Panc1 (cell line): ENCODE results near the gene SCYL3. TPM values are rescaled to one million over a fixed set of nuclear protein-coding genes. Genes with fewer than 3 reads are reported as not detected.
A peak's percentile ranks its signal among the peaks of the same experiment; 100 is the strongest.

ENCODE experiments used
- ATAC-seq: fragments of 200-7000 bp; cut with Tn5 transposase; 2 replicates; pipeline ENCODE4 v1.9.1; 2020; ENCODE audit warnings: mild to moderate bottlenecking, moderate library complexity
- BruUV-seq: library from RNA; stranded (reverse); fragments of 400-500 nt; replicated peaks from 2 replicates; lab custom pipeline; 2021; lab: Mats Ljungman, UMichigan
- CTCF ChIA-PET: fragments of 300-600 bp; sonication (Branson Sonifier 250); formaldehyde crosslinking; loops from one replicate; lab custom pipeline; 2022; ENCODE audit warnings: antibody characterized with exemption; lab: Charles Lee
- POLR2A ChIA-PET: fragments of 300-600 bp; sonication (Branson Sonifier 250); formaldehyde crosslinking; loops from one replicate; lab custom pipeline; 2022; ENCODE audit warnings: antibody characterized with exemption; lab: Charles Lee
- DNase-seq: peaks from one replicate; pipeline ENCODE4 v3.0.0-alpha.2; 2010; ENCODE audit warnings: low read depth, low spot score
- H3K27ac ChIP-seq: 2 replicates; pipeline ENCODE4 v1.5.1; 2011; ENCODE audit warnings: mild to moderate bottlenecking, low read length, inconsistent platforms
- H3K27me3 ChIP-seq: fragments of 200-500 bp; sonication (Bioruptor generic); 2 replicates; pipeline ENCODE4 v1.6.0; 2014; ENCODE audit warnings: low read length, inconsistent platforms; ENCODE audit not compliant: control insufficient read depth, insufficient read depth
- H3K36me3 ChIP-seq: fragments of 200-500 bp; sonication (Bioruptor generic); 2 replicates; pipeline ENCODE4 v1.5.1; 2014; ENCODE audit warnings: inconsistent platforms, mild to moderate bottlenecking, low read length, moderate library complexity; ENCODE audit not compliant: control insufficient read depth, insufficient read depth
- H3K4me1 ChIP-seq: 2 replicates; pipeline ENCODE4 v1.5.1; 2011; ENCODE audit warnings: inconsistent platforms, mild to moderate bottlenecking, low read length, moderate library complexity; ENCODE audit not compliant: control insufficient read depth, insufficient read depth
- H3K4me3 ChIP-seq, 2 experiments: 2 replicates each; pipeline ENCODE4 v1.5.1; 2011 to 2012; ENCODE audit warnings: low read depth in 2 of 2, low read length in 2 of 2, mild to moderate bottlenecking in 2 of 2, inconsistent platforms in 1 of 2, moderate library complexity in 1 of 2
- H3K9me3 ChIP-seq: fragments of 200-500 bp; sonication (Bioruptor generic); 2 replicates; pipeline ENCODE4 v1.5.1; 2014; ENCODE audit warnings: low read depth, mild to moderate bottlenecking, inconsistent platforms, low read length, moderate library complexity; ENCODE audit not compliant: control insufficient read depth, insufficient read depth
- CTCF ChIP-seq: fragments of 450-650 bp; IDR thresholded peaks from 2 replicates; pipeline ENCODE4 v1.5.1; 2017; ENCODE audit warnings: mild to moderate bottlenecking
- POLR2AphosphoS5 ChIP-seq: IDR thresholded peaks from 2 replicates; pipeline ENCODE4 v1.6.1; 2012; ENCODE audit warnings: mild to moderate bottlenecking, low read depth, low read length, moderate library complexity
- REST ChIP-seq, 2 experiments: IDR thresholded peaks; 2 replicates each; pipeline ENCODE4 v1.6.1; 2011 to 2012; ENCODE audit warnings: low read depth in 2 of 2, control low read depth in 1 of 2, low read length in 1 of 2, mild to moderate bottlenecking in 1 of 2, moderate library complexity in 1 of 2; ENCODE audit not compliant: insufficient read depth in 1 of 2
- SIN3A ChIP-seq: IDR thresholded peaks from 2 replicates; pipeline ENCODE4 v1.6.1; 2012; ENCODE audit warnings: low read depth, mild to moderate bottlenecking, low read length, moderate library complexity, borderline replicate concordance; ENCODE audit not compliant: insufficient read depth
- TCF7L2 ChIP-seq: IDR thresholded peaks from 2 replicates; pipeline ENCODE4 v1.6.1; 2011; ENCODE audit warnings: mild to moderate bottlenecking, low read depth, low read length, inconsistent platforms
- in situ Hi-C: cut with HindIII; loops from 2 replicates; pipeline ENCODE4 v1.10.0; 2016; ENCODE audit warnings: low sequenced_read_pairs, low pct_unique_long_range_greater_than_20kb
- intact Hi-C: fragments of 100-400 bp; cut with micrococcal nuclease; formaldehyde crosslinking; loops from one replicate; pipeline ENCODE4 v1.10.0; 2022; ENCODE audit not compliant: unreplicated experiment
- total RNA-seq: library from RNA; stranded (reverse); gene quantifications from one replicate; pipeline ENCODE4 v1.2.1, GENCODE V29; 2021; ENCODE audit not compliant: unreplicated experiment

SCYL3 gene
- total RNA-seq, 1 experiment from 2014 or later = 7.8 TPM

GRCh38 chr1:169933984-169934725, 40.5 kb upstream of the SCYL3 start:
- in situ Hi-C loops = no loop called here
- DNase-seq = no peak

GRCh38 chr1:169931795-169932231, 38.1 kb upstream of the SCYL3 start:
- no peaks in the 10 kb centered on the region for H3K9me3 ChIP-seq
- ATAC-seq (no peak), DNase-seq (no peak)
- no peaks in the 10 kb centered on the region for H3K27me3 ChIP-seq
- in situ Hi-C loops (no loop called here), intact Hi-C loops (loop anchor here (5.0 kb wide), 1 partner anchor 65 kb away; no protein-coding TSS in a partner anchor)
- H3K36me3 ChIP-seq = no peaks in the 10 kb centered on the region
- POLR2A ChIA-PET = no interaction called here
- CTCF ChIA-PET = no interaction called here
- TF ChIP-seq TCF7L2 (no peak), REST (IDR thresholded peaks at IDR 0.05; ENCODE audit: insufficient read depth in 1 of 2, low read depth in 2 of 2, low read length in 1 of 2) (no peak), CTCF (no peak), SIN3A (no peak), POLR2AphosphoS5 (no peak)
- peaks cover 23% of the 10 kb centered on the region; the same call in 1 of the 2 replicates for H3K4me1 ChIP-seq
- peak overlapping the region; percentile 71; the same call in 1 of the 2 replicates for H3K27ac ChIP-seq
- BruUV-seq = no TSS peak
- H3K4me3 ChIP-seq = no peak overlapping the region

More at GRCh38 chr1:169933984-169934725, 40.5 kb upstream of the SCYL3 start:
- H3K9me3 ChIP-seq = no peaks in the 10 kb centered on the region
- ChIA-PET CTCF (no interaction called here), POLR2A (no interaction called here)
- no peak overlapping the region for H3K4me3 ChIP-seq
- intact Hi-C loops = loop anchor here (5.0 kb wide), 1 partner anchor 63 kb away; no protein-coding TSS in a partner anchor
- TF ChIP-seq TCF7L2 = peak; percentile 86
- no peak for TF ChIP-seq POLR2AphosphoS5
- H3K36me3 ChIP-seq = no peaks in the 10 kb centered on the region
- BruUV-seq = no TSS peak
- H3K27ac ChIP-seq = peak overlapping the region; percentile 82
- H3K27me3 ChIP-seq = no peaks in the 10 kb centered on the region
- H3K4me1 ChIP-seq = peaks cover 23% of the 10 kb centered on the region; the same call in 1 of the 2 replicates
- peak; percentile 94 for ATAC-seq

- H3K4me3 ChIP-seq = no peak overlapping the region
- in situ Hi-C loops (no loop called here), intact Hi-C loops (loop anchor here (2.0 to 10.0 kb wide), 3 partner anchors 146 to 1000 kb away; partner anchors contain the start of gene KIFAP3)
- no peak for DNase-seq
- H3K36me3 ChIP-seq = no peaks in the 10 kb centered on the region
- no peaks in the 10 kb centered on the region for H3K9me3 ChIP-seq
- no peak for ATAC-seq
- TF ChIP-seq REST (IDR thresholded peaks at IDR 0.05; ENCODE audit: insufficient read depth in 1 of 2, low read depth in 2 of 2, low read length in 1 of 2) (no peak), CTCF (peak; percentile 32; the same call in 1 of the 2 replicates)
- no peaks in the 10 kb centered on the region for H3K27me3 ChIP-seq
- CTCF ChIA-PET = no interaction called here
- H3K4me1 ChIP-seq = peaks cover 8% of the 10 kb centered on the region; the same call in 1 of the 2 replicates
- H3K27ac ChIP-seq = no peak overlapping the region; the same call in 1 of the 2 replicates
- POLR2A ChIA-PET = no interaction called here
- BruUV-seq = no TSS peak
Measured at GRCh38 chr1:169929210-169929526, 35.5 kb upstream of the SCYL3 start.
